Adrenal gland (tissue), 12 donors: ENCODE data around the gene FAM227B. TPM values are rescaled to one million over a fixed set of nuclear protein-coding genes. Genes with fewer than 3 reads are reported as not detected.

Source experiments
- DNase-seq, 7 donors: peaks; one replicate each; pipeline ENCODE4 v3.0.0-alpha.2; 2019 to 2020
- H3K27ac ChIP-seq, 5 donors: fragments of 200-600 bp; sonication (generic) in 4 of 5; 1 replicate in 3 of 5; 2 replicates in 2 of 5; pipeline versions ENCODE4 v1.5.1 to v1.8.0; 2016 to 2020; ENCODE audit warnings: mild to moderate bottlenecking in 1 of 5
- H3K27me3 ChIP-seq: fragments of 200-600 bp; 2 replicates; pipeline ENCODE4 v1.8.0; 2021
- H3K36me3 ChIP-seq, 2 donors: fragments of 200-600 bp; replicated peaks in 1 of 2; 1 replicate in 1 of 2; 2 replicates in 1 of 2; pipeline versions ENCODE4 v1.5.1 to v1.8.0; 2018 to 2022
- H3K4me1 ChIP-seq, 2 donors: fragments of 200-600 bp; replicated peaks in 1 of 2; 1 replicate in 1 of 2; 2 replicates in 1 of 2; pipeline versions ENCODE4 v1.5.1 to v1.8.0; 2018 to 2021
- H3K4me3 ChIP-seq, 4 donors: fragments of 200-600 bp; sonication (generic) in 3 of 4; one replicate each; pipeline ENCODE4 v1.5.1; 2016 to 2018
- H3K9me3 ChIP-seq, 3 donors: fragments of 200-600 bp; sonication (generic) in 1 of 3; replicated peaks in 1 of 3; 1 replicate in 2 of 3; 2 replicates in 1 of 3; pipeline versions ENCODE4 v1.5.1 to v1.8.0; 2016 to 2021
- POLR2A ChIP-seq, 2 donors: fragments of 450-650 bp; IDR thresholded peaks; one replicate each; pipeline ENCODE4 v1.6.1; 2017; ENCODE audit warnings: antibody characterized with exemption in 2 of 2, mild to moderate bottlenecking in 2 of 2, moderate library complexity in 1 of 2
- WGBS, 4 donors: extraction: QIAGEN DNeasy Blood & Tissue Kit in 2 of 4; methylation state at CpG; one replicate each; pipeline versions ENCODE4 v1.1.5 to v1.1.7; 2013 to 2017; 5-methylcytosine and 5-hydroxymethylcytosine counted together
- intact Hi-C, 2 donors: fragments of 100-400 bp; cut with DNase I; formaldehyde crosslinking; loops; one replicate each; pipeline versions ENCODE4 v1.14.1 to v1.15.0; 2022 to 2023
- polyA plus RNA-seq, 3 donors: library from polyadenylated mRNA; stranded (reverse); fragments of 200-250 nt in 2 of 3; fragments of 350-450 nt in 1 of 3; fragmentation: Illumina TruSeq in 1 of 3; extraction: RNeasy Lipid Tissue Mini Kit (QIAGEN cat#74804) in 1 of 3; gene quantifications; one replicate each; pipeline ENCODE4 v1.2.3, GENCODE V29; 2013 to 2014
- total RNA-seq, 9 donors: library from RNA; depleted of rRNA in 4 of 9; stranded (reverse); fragments of >200 nt in 4 of 9; fragments of 120-200 nt in 1 of 9; fragmentation: NEBNext Ultra II Directional in 1 of 9; extraction: Animal tissue kit (Norgen Biotek cat#: 25700) in 1 of 9; gene quantifications; one replicate each; pipeline versions ENCODE4 v1.1.0 to v1.2.4, GENCODE V29; 2013 to 2023
- TF ChIP-seq, protein P1 (sequence below), 6 experiments: fragments of 450-650 bp in 4 of 6; fragments of 200-600 bp in 2 of 6; sonication (generic) in 1 of 6; IDR thresholded peaks; 1 replicate in 5 of 6; 2 replicates in 1 of 6; pipeline versions ENCODE4 v1.5.1 to v1.8.0; 2016 to 2021; ENCODE audit warnings: antibody characterized with exemption in 6 of 6, mild to moderate bottlenecking in 2 of 6, moderate library complexity in 1 of 6
- donor health status: healthy with polysubstance abuse.
- donor health status: Bipolar disorder and iron deficiency.
- donor health status: DM: yes; HTN: yes; CAD: no.
- donor health status: DM: no; HTN: no; CAD: no.
- donor health status: DM: no; HTN: no; CAD: no.
- donor health status: DM: yes; HTN: yes; CAD: no.

Gene FAM227B
- total and polyA plus RNA-seq, 12 donors, result 1.4 to 20.4 (median 8.4) TPM

DNA sequence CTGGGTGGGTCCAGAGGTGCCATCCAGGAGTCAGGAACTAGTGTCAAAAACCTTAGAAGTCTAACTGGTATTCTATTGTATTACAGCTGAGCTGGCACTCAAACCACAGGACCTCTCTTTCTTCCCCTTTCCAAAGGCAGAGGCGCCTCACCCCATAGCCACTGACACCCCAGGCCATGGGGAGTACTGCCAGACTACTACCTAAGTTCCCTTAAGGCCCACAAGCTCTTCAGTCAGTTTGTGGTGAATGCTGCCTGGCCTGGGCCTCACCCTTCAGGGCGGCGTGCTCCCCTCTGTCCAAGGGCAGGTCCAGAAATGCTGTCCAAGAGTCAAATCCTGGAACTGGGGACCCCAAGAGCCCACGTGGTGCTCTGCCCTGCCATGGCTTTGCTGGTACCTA lies 240.6 kb downstream of the FAM227B start:
- no peak overlapping the region for H3K27ac ChIP-seq
- H3K4me3 ChIP-seq, result no peak overlapping the region
- DNase-seq, result no peak
- H3K27me3 ChIP-seq, result no peaks in the 10 kb centered on the region
- WGBS, 4 donors, result 73 to 92% (median 85%) methylated on average over 2 to 4 of the region's 4 CpGs
- H3K9me3 ChIP-seq, result no peaks in the 10 kb centered on the region
- intact Hi-C loops, result no loop called here
- no peaks in the 10 kb centered on the region for H3K4me1 ChIP-seq
- H3K36me3 ChIP-seq, result no peaks in the 10 kb centered on the region
- TF ChIP-seq, protein P1, sequence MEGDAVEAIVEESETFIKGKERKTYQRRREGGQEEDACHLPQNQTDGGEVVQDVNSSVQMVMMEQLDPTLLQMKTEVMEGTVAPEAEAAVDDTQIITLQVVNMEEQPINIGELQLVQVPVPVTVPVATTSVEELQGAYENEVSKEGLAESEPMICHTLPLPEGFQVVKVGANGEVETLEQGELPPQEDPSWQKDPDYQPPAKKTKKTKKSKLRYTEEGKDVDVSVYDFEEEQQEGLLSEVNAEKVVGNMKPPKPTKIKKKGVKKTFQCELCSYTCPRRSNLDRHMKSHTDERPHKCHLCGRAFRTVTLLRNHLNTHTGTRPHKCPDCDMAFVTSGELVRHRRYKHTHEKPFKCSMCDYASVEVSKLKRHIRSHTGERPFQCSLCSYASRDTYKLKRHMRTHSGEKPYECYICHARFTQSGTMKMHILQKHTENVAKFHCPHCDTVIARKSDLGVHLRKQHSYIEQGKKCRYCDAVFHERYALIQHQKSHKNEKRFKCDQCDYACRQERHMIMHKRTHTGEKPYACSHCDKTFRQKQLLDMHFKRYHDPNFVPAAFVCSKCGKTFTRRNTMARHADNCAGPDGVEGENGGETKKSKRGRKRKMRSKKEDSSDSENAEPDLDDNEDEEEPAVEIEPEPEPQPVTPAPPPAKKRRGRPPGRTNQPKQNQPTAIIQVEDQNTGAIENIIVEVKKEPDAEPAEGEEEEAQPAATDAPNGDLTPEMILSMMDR (IDR thresholded peaks at IDR 0.05), result no peak
- TF ChIP-seq POLR2A (IDR thresholded peaks at IDR 0.05), result no peak

DNA sequence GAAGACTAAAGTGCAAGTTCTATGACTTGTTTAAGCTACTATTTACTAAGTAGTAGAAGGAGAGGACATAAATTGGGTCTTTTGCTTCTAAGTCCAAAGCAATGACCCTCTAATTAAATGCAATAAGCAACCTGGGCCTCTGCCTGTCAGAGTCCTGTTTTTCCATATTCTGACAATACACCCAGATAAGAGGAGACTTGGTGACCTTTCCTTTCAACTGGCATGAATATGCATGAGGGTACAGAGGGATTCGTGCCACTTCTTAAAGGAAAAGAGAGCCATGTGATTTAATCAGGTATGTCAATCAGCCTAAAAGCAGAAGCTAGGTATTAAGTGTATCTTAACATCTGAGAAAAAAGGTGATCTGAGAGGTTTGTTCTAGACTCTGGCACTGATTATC lies 248.3 kb downstream of the FAM227B start:
- H3K36me3 ChIP-seq, result no peaks in the 10 kb centered on the region
- no peaks in the 10 kb centered on the region for H3K4me1 ChIP-seq
- 60 to 71% (median 68%) methylated on average over 1 of the region's 1 CpG for WGBS, 4 donors
- H3K27me3 ChIP-seq, result no peaks in the 10 kb centered on the region
- H3K4me3 ChIP-seq, result no peak overlapping the region
- intact Hi-C loops, result no loop called here
- DNase-seq, result no peak
- TF ChIP-seq POLR2A (IDR thresholded peaks at IDR 0.05), result no peak
- TF ChIP-seq, protein P1 (IDR thresholded peaks at IDR 0.05), result no peak
- H3K27ac ChIP-seq, result no peak overlapping the region
- no peaks in the 10 kb centered on the region for H3K9me3 ChIP-seq

DNA sequence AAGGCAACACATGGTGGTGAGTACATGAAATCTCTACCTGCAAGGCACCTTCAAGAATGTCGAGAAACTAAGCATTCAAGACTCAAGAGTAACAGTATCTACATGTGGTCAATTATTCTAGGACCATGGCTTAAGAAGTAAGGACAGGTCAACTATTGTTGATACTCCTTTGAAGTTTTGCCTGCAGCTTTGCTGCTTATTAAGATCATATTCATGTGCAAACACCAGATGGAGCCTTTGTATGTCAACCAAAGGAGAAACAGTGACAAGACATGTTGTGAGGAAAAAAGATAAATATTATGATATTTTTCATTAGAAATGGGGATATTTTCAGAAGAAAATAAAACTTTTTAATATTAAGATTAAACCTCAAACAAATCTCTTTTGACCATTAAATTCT lies 249.8 kb downstream of the FAM227B start:
- Histone ChIP-seq H3K9me3 (no peaks in the 10 kb centered on the region), H3K27me3 (no peaks in the 10 kb centered on the region), H3K4me3 (no peak overlapping the region), H3K36me3 (no peaks in the 10 kb centered on the region), H3K27ac (no peak overlapping the region), H3K4me1 (no peaks in the 10 kb centered on the region)
- intact Hi-C loops, result no loop called here
- TF ChIP-seq, protein P1 (IDR thresholded peaks at IDR 0.05), result no peak
- no peak for TF ChIP-seq POLR2A (IDR thresholded peaks at IDR 0.05)
- DNase-seq, result no peak
- WGBS, 4 donors, result 91 to 93% (median 92%) methylated on average over 1 of the region's 1 CpG

DNA sequence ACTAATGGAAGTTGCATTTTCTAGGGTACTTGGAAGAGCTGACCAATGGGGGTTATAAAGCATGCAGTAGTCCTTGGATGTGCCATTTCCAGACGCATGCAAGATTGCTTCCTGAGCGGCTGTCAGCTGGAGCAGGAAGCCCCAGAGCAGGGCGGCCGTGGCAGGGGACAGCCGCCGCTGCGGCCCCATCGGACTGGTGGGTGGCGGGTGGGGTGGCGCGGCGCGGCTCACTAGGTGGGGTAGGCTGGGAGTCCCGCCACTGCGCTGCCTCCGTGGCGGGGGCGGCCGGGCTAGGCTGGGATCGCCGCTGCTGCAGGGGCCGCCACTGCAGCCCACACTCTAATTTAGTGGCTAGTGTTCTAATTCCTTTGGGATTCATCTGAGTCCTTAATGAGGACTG lies 254.1 kb downstream of the FAM227B start:
- WGBS, 4 donors, result 93 to 98% (median 96%) methylated on average over 9 to 22 of the region's 22 CpGs
- no peak for DNase-seq
- TF ChIP-seq POLR2A (IDR thresholded peaks at IDR 0.05), result no peak
- TF ChIP-seq, protein P1 (IDR thresholded peaks at IDR 0.05), result no peak
- Histone ChIP-seq H3K27ac (no peak overlapping the region), H3K36me3 (no peaks in the 10 kb centered on the region), H3K9me3 (no peaks in the 10 kb centered on the region), H3K4me1 (no peaks in the 10 kb centered on the region), H3K4me3 (no peak overlapping the region), H3K27me3 (no peaks in the 10 kb centered on the region)
- intact Hi-C loops, result no loop called here
